ENCODE results near the gene YIPF6.

The YIPF6 gene

GRCh38 chrX:68574240-68574639, 75.4 kb downstream of the YIPF6 start:
- H3K27me3 ChIP-seq (ENCODE audit: insufficient read depth, low read length, poor library complexity), result no peaks in the 10 kb centered on the region
- TF ChIP-seq EZH2 (IDR thresholded peaks at IDR 0.05; ENCODE audit: borderline replicate concordance, low read depth, low read length, severe bottlenecking), result no peak
- TF ChIP-seq CTCF (IDR thresholded peaks at IDR 0.05; ENCODE audit: borderline replicate concordance, extremely low read depth, low read length, poor library complexity, severe bottlenecking), result no peak

GRCh38 chrX:68579810-68580209, 81.0 kb downstream of the YIPF6 start:
- TF ChIP-seq EZH2 (IDR thresholded peaks at IDR 0.05; ENCODE audit: borderline replicate concordance, low read depth, low read length, severe bottlenecking) (no peak), CTCF (IDR thresholded peaks at IDR 0.05; ENCODE audit: borderline replicate concordance, extremely low read depth, low read length, poor library complexity, severe bottlenecking) (no peak)
- H3K4me1 ChIP-seq (ENCODE audit: insufficient read depth, low read length), result no peaks in the 10 kb centered on the region
- no peaks in the 10 kb centered on the region for H4K20me1 ChIP-seq (ENCODE audit: insufficient read depth, low read length)
- H3K9ac ChIP-seq (ENCODE audit: low read depth, low read length), result no peak overlapping the region
- H3K79me2 ChIP-seq (ENCODE audit: insufficient read depth, low read length), result no peaks in the 10 kb centered on the region
- no peak overlapping the region for H3K4me2 ChIP-seq (ENCODE audit: insufficient read depth, low read length)
- H3K27ac ChIP-seq (ENCODE audit: low read length), result no peak overlapping the region
- H3K36me3 ChIP-seq (ENCODE audit: insufficient read depth, low read length), result no peaks in the 10 kb centered on the region
- no peak for ATAC-seq (ENCODE audit: insufficient read depth, low read depth)
- DNase-seq, result no peak
- H3K27me3 ChIP-seq (ENCODE audit: insufficient read depth, low read length, poor library complexity), result no peaks in the 10 kb centered on the region
- no peaks in the 10 kb centered on the region for H3K9me3 ChIP-seq (ENCODE audit: insufficient read depth, low read length, severe bottlenecking)
- H3K4me3 ChIP-seq (ENCODE audit: low read depth in 1 of 2, low read length in 2 of 2), result no peak overlapping the region
- H2AFZ ChIP-seq (ENCODE audit: low read depth, low read length), result no peak overlapping the region

More at GRCh38 chrX:68574240-68574639, 75.4 kb downstream of the YIPF6 start:
- Histone ChIP-seq H3K4me3 (ENCODE audit: low read depth in 1 of 2, low read length in 2 of 2) (no peak overlapping the region), H3K4me2 (ENCODE audit: insufficient read depth, low read length) (no peak overlapping the region), H3K4me1 (ENCODE audit: insufficient read depth, low read length) (no peaks in the 10 kb centered on the region), H3K36me3 (ENCODE audit: insufficient read depth, low read length) (no peaks in the 10 kb centered on the region), H3K79me2 (ENCODE audit: insufficient read depth, low read length) (no peaks in the 10 kb centered on the region), H2AFZ (ENCODE audit: low read depth, low read length) (no peak overlapping the region), H4K20me1 (ENCODE audit: insufficient read depth, low read length) (no peaks in the 10 kb centered on the region), H3K9me3 (ENCODE audit: insufficient read depth, low read length, severe bottlenecking) (no peaks in the 10 kb centered on the region), H3K27ac (ENCODE audit: low read length) (no peak overlapping the region), H3K9ac (ENCODE audit: low read depth, low read length) (no peak overlapping the region)
- ATAC-seq (ENCODE audit: insufficient read depth, low read depth), result no peak
- no peak for DNase-seq

- Histone ChIP-seq H4K20me1 (ENCODE audit: insufficient read depth, low read length) (no peaks in the 10 kb centered on the region), H2AFZ (ENCODE audit: low read depth, low read length) (no peak overlapping the region), H3K9ac (ENCODE audit: low read depth, low read length) (no peak overlapping the region), H3K4me1 (ENCODE audit: insufficient read depth, low read length) (no peaks in the 10 kb centered on the region), H3K36me3 (ENCODE audit: insufficient read depth, low read length) (no peaks in the 10 kb centered on the region), H3K27ac (ENCODE audit: low read length) (no peak overlapping the region), H3K27me3 (ENCODE audit: insufficient read depth, low read length, poor library complexity) (no peaks in the 10 kb centered on the region), H3K4me3 (ENCODE audit: low read depth in 1 of 2, low read length in 2 of 2) (no peak overlapping the region), H3K79me2 (ENCODE audit: insufficient read depth, low read length) (no peaks in the 10 kb centered on the region), H3K9me3 (ENCODE audit: insufficient read depth, low read length, severe bottlenecking) (no peaks in the 10 kb centered on the region), H3K4me2 (ENCODE audit: insufficient read depth, low read length) (no peak overlapping the region)
- ATAC-seq (ENCODE audit: insufficient read depth, low read depth), result no peak
- DNase-seq, result no peak
- TF ChIP-seq EZH2 (IDR thresholded peaks at IDR 0.05; ENCODE audit: borderline replicate concordance, low read depth, low read length, severe bottlenecking), result no peak
- no peak for TF ChIP-seq CTCF (IDR thresholded peaks at IDR 0.05; ENCODE audit: borderline replicate concordance, extremely low read depth, low read length, poor library complexity, severe bottlenecking)
Measured at GRCh38 chrX:68584221-68584620, 85.4 kb downstream of the YIPF6 start.
